ENCODE results near the gene CHRNA10. TPM values are rescaled to one million over a fixed set of nuclear protein-coding genes. Genes with fewer than 3 reads are reported as not detected.
A peak's percentile ranks its signal among the peaks of the same experiment; 100 is the strongest.

CHRNA10 gene, protein sequence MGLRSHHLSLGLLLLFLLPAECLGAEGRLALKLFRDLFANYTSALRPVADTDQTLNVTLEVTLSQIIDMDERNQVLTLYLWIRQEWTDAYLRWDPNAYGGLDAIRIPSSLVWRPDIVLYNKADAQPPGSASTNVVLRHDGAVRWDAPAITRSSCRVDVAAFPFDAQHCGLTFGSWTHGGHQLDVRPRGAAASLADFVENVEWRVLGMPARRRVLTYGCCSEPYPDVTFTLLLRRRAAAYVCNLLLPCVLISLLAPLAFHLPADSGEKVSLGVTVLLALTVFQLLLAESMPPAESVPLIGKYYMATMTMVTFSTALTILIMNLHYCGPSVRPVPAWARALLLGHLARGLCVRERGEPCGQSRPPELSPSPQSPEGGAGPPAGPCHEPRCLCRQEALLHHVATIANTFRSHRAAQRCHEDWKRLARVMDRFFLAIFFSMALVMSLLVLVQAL
- 1 to 10 TPM in 3 of 4 donors, under 1 TPM in 1; 0.54 to 2.3 (median 1.6) TPM for total RNA-seq

DNA sequence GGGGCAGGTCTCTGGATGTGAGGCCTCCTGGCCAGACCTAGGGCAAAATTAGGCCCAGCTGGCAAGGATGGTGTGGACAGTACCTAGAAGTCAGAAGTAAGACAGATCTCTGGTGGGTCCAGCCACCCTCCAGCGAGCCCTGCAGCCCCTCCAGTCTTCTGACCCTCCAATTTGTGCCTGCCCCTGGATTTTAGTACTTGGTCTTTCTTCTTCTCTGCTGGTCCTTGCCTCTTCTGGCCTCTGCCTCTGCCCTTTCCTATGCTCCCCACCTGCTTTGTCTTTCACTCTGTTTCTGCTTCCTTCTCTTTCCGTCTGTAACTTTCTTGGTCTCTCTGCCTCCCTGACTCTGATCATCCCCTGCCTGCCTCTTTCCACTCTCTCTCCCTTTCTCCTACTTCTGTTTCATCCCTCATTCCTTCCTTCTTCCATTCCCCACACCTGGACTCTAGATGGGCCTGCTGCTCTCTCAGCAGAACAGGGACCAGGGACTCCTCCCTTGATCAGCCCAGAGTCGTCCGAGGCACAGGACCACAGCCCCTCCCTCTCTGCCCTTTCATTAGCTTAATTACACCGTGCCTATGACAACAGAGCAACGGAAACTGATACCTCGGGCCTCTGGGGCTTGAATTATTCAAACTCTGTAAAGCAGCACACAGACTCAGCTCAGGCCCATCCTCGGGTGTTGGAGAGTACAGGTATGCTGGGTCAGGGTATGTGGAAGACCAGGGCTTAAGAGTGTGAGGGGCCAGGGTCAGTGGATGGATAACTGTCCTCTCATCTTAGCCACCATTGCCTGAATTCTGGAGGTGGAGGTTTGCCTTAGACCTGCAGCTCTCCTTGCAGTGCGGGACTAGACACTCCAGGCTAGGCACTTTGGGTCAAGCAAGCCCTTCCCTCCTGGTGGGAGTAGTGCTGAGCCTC, at the start of gene CHRNA10:
CHRNA10 (minus strand) TSS at position 51 of the 921 bp plus-strand sequence. CDS start 72 bp downstream, outside the sequence.
- DNase-seq: no peak
- TF ChIP-seq POLR2A (IDR thresholded peaks at IDR 0.05): no peak
- TF ChIP-seq, protein P1, sequence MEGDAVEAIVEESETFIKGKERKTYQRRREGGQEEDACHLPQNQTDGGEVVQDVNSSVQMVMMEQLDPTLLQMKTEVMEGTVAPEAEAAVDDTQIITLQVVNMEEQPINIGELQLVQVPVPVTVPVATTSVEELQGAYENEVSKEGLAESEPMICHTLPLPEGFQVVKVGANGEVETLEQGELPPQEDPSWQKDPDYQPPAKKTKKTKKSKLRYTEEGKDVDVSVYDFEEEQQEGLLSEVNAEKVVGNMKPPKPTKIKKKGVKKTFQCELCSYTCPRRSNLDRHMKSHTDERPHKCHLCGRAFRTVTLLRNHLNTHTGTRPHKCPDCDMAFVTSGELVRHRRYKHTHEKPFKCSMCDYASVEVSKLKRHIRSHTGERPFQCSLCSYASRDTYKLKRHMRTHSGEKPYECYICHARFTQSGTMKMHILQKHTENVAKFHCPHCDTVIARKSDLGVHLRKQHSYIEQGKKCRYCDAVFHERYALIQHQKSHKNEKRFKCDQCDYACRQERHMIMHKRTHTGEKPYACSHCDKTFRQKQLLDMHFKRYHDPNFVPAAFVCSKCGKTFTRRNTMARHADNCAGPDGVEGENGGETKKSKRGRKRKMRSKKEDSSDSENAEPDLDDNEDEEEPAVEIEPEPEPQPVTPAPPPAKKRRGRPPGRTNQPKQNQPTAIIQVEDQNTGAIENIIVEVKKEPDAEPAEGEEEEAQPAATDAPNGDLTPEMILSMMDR (IDR thresholded peaks at IDR 0.05): no peak
- Histone ChIP-seq H3K9me3 (no peaks in the 10 kb centered on the region), H3K36me3 (peaks cover 28 to 54% of the 10 kb centered on the region in 2 donors), H3K4me1 (no peaks in the 10 kb centered on the region), H3K27me3 (no peaks in the 10 kb centered on the region), H3K4me3 (replicated peaks in 1 of 3) (no peak within 1 kb of the TSS), H3K27ac (no peak within 1 kb of the TSS)
- intact Hi-C loops (cut with DNase I): no loop called here
- 75 to 81% methylated on average over 8 to 9 of the region's 9 CpGs for WGBS, 2 donors

DNA sequence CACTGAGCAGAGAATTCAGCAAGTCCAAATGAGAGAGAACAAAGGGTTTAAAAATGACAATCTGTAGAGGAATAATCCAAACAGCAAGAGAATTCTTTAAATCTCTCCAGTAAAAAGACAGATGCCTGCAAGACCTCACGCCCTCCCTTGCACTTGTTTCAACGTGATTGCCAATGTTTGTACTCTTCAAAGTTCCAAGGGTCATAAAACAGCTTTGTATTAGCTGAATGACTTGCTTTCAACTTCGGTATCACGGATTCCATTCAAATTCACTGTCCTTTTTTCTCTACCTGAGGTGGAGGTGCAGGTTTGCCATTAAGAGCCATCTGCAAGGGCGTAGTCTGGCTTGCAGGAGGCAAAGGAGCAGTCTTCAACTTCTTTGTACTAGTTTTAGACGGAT, 41.1 kb upstream of the CHRNA10 start:
- no peak for TF ChIP-seq POLR2A (IDR thresholded peaks at IDR 0.05)
- TF ChIP-seq, protein P1 (IDR thresholded peaks at IDR 0.05): no peak
- WGBS, 2 donors: 85 to 87% methylated on average over 6 of the region's 6 CpGs
- H3K9me3 ChIP-seq: no peaks in the 10 kb centered on the region
- peaks cover 36 to 37% of the 10 kb centered on the region in 2 donors for H3K36me3 ChIP-seq
- H3K27me3 ChIP-seq: no peaks in the 10 kb centered on the region
- H3K4me3 ChIP-seq (replicated peaks in 1 of 3): no peak overlapping the region
- no peak for DNase-seq
- H3K27ac ChIP-seq: no peak overlapping the region
- H3K4me1 ChIP-seq: peaks cover 8 to 9% of the 10 kb centered on the region in 2 donors
- intact Hi-C loops (cut with DNase I): no loop called here

DNA sequence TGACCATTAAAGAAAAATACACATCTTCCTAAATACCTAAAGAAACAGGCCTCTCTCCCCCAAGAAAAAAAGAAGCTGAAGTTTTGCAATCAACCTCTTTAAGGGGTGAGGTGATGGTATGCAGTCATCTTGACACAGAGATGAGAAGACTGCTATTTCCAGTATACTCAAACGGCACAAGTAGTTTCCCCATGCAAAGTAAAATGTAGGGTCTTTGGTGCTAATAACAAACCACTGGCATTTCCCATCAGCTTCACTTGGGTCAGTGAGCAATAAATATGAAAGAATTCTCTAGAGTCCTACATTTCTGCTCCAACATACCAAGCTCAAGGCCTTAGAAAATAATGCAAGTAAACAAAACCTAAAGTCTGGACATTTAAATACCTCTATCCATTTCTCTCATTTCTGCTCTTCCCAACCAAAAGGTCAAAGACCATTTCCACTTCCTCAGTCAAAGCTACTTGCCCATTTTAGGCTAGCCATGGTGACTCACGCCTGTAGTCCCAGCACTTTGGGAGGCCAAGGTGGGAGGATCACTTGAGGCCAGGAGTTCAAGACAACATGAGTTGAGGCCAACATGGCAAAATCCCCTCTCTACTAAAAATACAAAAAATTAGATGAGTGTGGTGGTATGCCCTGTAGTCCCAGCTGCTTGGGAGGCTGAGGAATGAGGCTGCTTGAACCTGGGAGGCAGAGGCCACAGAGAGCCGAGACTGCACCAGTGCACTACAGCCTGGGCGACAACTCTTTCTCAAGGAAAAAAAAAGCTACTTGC, 39.5 kb upstream of the CHRNA10 start:
- peak overlapping the region; percentile 12 to 31 (median 14) for H3K27ac ChIP-seq
- H3K4me3 ChIP-seq (replicated peaks in 1 of 3): no peak overlapping the region
- H3K36me3 ChIP-seq: peaks cover 24 to 27% of the 10 kb centered on the region in 2 donors
- no peaks in the 10 kb centered on the region for H3K9me3 ChIP-seq
- peaks cover 8 to 9% of the 10 kb centered on the region in 2 donors for H3K4me1 ChIP-seq
- no peak for TF ChIP-seq POLR2A (IDR thresholded peaks at IDR 0.05)
- TF ChIP-seq, protein P1 (IDR thresholded peaks at IDR 0.05): no peak
- no peak for DNase-seq
- WGBS, 2 donors: 86 to 88% methylated on average over 4 of the region's 4 CpGs
- intact Hi-C loops (cut with DNase I): no loop called here
- no peaks in the 10 kb centered on the region for H3K27me3 ChIP-seq

DNA sequence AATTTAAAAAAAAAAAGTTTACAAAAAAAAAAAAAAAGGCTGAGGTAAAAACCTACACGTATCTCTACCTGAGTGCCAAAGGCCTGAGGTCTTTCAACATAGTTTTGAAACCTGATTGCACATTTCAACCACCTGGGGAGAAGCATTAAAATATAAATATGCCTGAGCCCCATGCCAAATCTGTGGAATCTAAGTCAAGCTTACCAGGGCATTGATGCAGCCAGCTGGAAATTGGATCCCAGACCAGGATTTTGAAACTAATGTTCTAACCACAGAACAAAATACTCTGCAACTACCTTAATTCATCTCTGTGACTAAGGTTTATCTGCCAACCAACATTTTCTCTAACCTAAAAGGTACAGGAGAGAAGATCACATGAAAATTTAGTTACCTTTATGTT, 38.8 kb upstream of the CHRNA10 start:
- 28 to 31% methylated on average over 1 of the region's 1 CpG for WGBS, 2 donors
- intact Hi-C loops (cut with DNase I): no loop called here
- H3K4me3 ChIP-seq (replicated peaks in 1 of 3): no peak overlapping the region
- no peak for TF ChIP-seq POLR2A (IDR thresholded peaks at IDR 0.05)
- TF ChIP-seq, protein P1 (IDR thresholded peaks at IDR 0.05): peak in 1 of 6 experiments; percentile 21
- H3K4me1 ChIP-seq: peaks cover 8 to 9% of the 10 kb centered on the region in 2 donors
- H3K36me3 ChIP-seq: peaks cover 27 to 31% of the 10 kb centered on the region in 2 donors
- H3K27ac ChIP-seq: peak overlapping the region in 2 of 3 donors; percentile 12 to 31
- H3K9me3 ChIP-seq: no peaks in the 10 kb centered on the region
- H3K27me3 ChIP-seq: no peaks in the 10 kb centered on the region
- DNase-seq: peak; percentile 21 to 31

Measured in thyroid gland (tissue), 4 donors.